Measurements from ENCODE around the gene TSPYL1. TPM values are rescaled to one million over a fixed set of nuclear protein-coding genes. Genes with fewer than 3 reads are reported as not detected.
A peak's percentile ranks its signal among the peaks of the same experiment; 100 is the strongest.

The TSPYL1 gene
- total RNA-seq, 1 donor from 2014 or later = 48.4 TPM

DNA sequence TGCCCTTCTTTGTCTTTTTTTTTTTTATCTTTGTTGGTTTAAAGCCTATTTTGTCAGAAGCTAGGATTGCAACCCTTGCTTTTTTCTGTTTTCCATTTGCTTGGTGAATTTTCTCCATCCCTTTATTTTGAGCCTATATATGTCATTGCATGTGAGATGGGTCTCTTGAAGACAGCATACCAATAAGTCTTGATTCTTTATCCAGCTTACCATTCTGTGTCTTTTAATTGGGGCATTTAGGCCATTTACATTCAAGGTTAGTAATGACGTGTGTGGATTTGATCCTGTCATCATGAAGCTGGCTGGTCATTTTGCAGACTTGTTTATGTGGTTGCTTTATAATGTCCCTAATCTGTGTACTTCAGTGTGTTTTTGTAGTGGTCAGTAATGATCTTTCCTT, 16.4 kb downstream of the TSPYL1 start:
- no peak for DNase-seq (ENCODE audit: low spot score)

DNA sequence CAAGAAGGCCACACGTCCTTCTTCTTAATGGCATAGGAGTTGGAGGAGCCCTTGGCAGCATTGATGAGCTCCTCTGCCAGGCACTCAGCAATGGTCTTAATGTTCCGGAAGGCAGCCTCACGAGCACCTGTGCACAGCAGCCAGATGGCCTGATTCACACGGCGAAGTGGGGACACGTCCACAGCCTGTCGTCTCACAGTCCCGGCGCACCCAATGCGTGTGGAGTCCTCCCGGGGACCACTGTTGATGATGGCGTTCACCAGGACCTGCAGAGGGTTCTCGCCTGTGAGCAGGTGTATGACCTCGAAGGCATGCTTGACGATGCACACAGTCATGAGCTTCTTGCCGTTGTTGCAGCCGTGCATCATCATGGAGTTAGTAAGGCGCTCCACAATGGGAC, 21.2 kb downstream of the TSPYL1 start:
- DNase-seq (ENCODE audit: low spot score) = no peak

GRCh38 chr6:116256694-116257093, 23.0 kb downstream of the TSPYL1 start:
- no peak for DNase-seq (ENCODE audit: low spot score)

- DNase-seq (ENCODE audit: low spot score) = no peak
These were observed 24.4 kb downstream of the TSPYL1 start for GRCh38 chr6:116255246-116255800.

- DNase-seq (ENCODE audit: low spot score) = no peak
These were observed 25.3 kb downstream of the TSPYL1 start for GRCh38 chr6:116254297-116255056.

DNA sequence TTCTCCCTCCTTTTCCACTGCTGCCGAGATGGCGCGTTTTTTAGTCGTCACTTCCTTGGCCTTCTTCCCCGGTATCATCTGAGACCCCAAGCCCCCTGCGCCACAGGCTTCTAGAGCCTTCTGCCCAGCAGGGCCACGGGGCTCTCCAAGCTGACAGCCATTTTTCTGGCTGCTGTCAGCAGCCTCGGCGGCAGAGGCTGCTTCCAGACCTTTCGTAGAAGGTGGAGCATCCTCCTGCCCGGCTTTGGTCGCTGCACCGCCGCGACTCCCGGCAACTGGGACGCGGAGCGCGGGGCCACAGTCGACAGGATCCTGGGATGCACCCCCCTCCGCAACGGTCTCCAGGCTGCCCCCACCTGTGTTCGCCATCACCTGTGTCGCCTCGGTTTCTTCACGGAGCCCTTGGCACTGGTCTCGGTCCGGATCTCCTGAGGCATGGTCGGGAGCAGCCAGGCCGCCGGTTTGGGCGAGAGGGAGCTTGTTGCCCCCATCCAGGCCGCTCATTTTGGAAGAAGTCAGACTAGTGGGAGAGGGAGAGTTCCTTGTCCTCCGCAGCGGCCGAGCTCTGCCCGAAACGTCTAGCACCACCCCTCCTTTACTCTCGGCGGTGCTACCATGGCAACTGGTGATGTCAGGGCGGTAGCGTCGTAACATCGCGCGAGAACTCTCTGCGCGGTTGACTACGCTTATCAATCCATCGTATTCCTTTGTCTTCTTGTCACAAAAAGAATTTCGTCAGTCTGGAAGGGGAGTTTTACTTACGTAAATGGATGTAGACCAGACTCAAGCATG, 26.0 kb downstream of the TSPYL1 start, which contains the start of gene TSPYL4:
TSPYL4 (minus strand) TSS at position 571 of the 792 bp plus-strand sequence; CDS start at position 504, 67 bp downstream.
- peak; percentile 98 for DNase-seq (ENCODE audit: low spot score)

DNA sequence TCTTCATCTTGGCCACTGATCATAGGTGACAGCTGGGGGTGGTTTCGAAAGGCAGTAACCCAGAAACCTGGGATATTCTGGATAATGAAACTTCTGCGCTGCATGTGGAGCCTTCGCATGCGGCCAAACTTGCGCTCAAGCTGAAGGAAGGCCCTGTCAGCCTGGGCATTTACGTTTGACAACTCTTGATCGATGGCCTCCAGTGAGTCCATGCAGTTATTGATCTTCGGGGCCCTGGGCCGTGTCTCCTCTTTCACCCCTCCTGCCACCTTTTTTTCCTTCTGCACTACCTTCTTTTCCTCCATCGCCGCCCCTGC, 26.6 kb downstream of the TSPYL1 start:
- no peak for DNase-seq (ENCODE audit: low spot score)

DNA sequence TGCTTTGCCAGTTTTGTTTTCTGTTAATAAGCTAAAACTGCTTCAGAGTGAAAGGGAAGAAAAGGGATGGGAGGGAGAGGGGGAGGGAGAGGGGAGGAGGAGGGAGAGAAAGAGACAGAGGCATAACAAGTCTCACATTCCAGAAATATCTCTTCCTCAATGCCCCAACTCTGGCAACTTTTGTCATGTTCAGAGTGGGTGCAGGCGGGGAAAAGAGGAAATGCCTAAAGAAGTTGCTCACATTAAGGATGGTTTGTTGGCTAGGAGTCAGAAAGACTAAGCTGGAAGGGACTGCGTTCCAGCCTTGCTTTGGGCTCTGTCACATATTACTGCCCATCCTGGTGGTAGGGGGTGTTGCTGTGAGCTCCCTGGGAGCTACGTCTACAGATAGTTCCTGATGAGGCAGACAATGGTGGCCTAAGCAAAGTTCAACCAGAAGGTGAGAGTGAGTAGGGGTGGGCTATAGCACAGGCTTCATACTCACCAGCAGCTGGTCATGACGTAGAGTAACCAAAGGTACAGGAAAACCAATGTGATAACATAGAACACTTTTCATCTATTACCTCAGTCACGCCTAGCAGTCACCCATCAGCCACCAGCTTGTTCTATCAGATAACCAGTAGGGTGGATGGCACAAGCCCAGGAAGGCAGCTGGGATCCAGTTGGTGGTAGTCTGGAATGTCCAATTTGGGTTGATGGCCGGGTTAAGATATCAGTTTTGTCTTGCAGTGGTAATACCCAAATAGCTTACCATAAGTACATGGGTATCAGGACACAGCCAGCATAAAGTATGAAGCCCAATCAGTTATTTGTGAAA, 28.0 kb downstream of the TSPYL1 start:
- peak; percentile 64 for DNase-seq (ENCODE audit: low spot score)

GRCh38 chr6:116248577-116248976, 31.2 kb downstream of the TSPYL1 start:
- no peak for DNase-seq (ENCODE audit: low spot score)

- DNase-seq (ENCODE audit: low spot score) = no peak
These were observed 32.4 kb downstream of the TSPYL1 start for GRCh38 chr6:116247285-116247684.

- no peak for DNase-seq (ENCODE audit: low spot score)
These were observed 33.6 kb downstream of the TSPYL1 start for GRCh38 chr6:116246089-116246488.

DNA sequence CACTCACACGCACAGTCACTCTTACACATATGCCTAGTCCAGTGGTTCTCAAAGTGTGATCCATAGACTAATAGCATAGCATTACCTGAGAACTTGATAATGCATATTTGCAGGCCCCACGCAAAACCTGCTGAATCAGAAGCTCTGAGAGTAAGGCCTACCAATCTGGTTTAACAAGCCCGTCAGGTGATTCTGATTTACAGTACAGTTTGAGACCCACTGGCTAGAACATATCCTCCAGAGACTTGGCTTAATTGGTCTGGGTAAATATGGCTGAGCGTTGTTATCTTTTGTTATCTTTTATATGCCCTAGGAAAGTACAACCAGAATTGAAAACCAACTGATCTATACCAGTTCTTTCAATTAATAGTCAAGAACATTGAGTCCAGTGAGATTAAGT, 35.4 kb downstream of the TSPYL1 start:
- peak; percentile 51 for DNase-seq (ENCODE audit: low spot score)

DNA sequence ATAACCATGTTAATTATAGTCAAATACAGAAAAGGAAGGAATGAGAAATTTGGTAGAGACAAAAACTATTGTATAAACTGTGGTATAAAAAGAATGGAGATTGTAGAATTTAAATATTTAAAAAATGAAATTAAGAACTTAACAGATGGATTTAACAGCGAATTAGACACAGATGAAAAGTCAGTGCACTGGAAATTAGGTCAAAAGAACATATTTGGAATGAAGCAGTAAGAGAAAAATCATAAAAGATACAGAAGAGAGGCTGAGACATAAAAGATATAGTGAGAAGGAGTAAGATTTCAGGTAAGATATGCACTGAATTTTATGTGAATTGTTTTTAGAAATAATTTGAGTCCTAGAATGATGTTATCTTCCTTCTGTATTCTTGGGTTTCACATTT, 39.9 kb downstream of the TSPYL1 start:
- DNase-seq (ENCODE audit: low spot score) = no peak

DNA sequence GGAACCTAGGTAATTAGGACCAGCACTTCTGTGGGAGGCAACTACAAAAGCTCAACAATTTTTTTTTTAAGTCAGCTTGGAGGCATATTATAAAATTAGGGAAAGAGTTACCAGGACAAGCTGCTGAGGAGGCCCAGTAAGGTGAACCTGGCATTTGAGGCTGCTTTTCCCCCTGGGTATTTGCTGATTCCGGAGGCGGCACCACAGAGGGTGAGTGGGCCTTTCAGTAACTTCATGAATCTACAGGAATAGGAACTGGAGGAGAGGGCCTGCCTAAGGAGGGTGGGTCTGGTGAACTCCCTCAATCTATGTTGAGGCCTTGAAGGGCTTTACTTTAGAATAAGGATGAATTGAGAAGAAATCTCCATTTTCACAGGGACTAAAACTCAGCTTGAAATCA, 40.5 kb downstream of the TSPYL1 start:
- no peak for DNase-seq (ENCODE audit: low spot score)

DNA sequence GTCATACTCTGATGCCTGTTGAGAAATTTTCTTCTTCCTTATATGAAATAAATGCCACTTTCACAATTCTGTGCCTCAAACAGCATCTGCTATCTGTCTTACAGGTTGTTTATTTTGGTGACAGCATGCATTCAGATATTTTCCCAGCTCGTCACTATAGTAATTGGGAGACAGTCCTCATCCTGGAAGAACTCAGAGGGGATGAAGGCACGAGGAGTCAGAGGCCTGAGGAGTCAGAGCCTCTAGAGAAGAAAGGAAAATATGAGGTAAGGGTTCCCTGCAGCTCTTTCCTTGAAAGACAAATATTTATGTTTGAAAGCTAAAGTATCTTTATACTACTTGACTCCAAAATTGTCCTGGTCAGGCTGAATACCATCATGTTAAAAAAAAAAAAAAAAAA, 41.6 kb downstream of the TSPYL1 start:
- no peak for DNase-seq (ENCODE audit: low spot score)

- DNase-seq (ENCODE audit: low spot score) = no peak
These were observed 45.0 kb downstream of the TSPYL1 start for GRCh38 chr6:116234689-116235088.

- DNase-seq (ENCODE audit: low spot score) = peak; percentile 97
These were observed 50.3 kb downstream of the TSPYL1 start for GRCh38 chr6:116229287-116229913.

Measured in umbilical cord (tissue), 2 donors.